Measurements from ENCODE around the gene OR52I1.

GRCh38 chr11:4581443-4581842 is 12.4 kb upstream of the OR52I1 start, which contains the start of gene OR52I2:
- TF ChIP-seq POLR2A (IDR thresholded peaks at IDR 0.05): no peak
- TF ChIP-seq CTCF (IDR thresholded peaks at IDR 0.05): no peak

Measured in Peyer's patch (tissue), 4 donors.